Memory B cell (primary cell): ENCODE measurements around the gene ZFYVE28.

ENCODE experiments used
- ATAC-seq: fragments of 150-1000 bp; cut with Tn5 transposase; 2 replicates; pipeline ENCODE4 v1.10.0; 2021; ENCODE audit warnings: low read depth, mild to moderate bottlenecking, moderate library complexity
- DNase-seq, 2 donors: peaks; one replicate each; pipeline ENCODE4 v3.0.0; 2022; ENCODE audit warnings: low spot score in 2 of 2
- H3K27ac Mint-ChIP-seq: one replicate; pipeline ENCODE4 v1.8.0; 2022; ENCODE audit warnings: mild to moderate bottlenecking, moderate library complexity, mixed read lengths
- H3K27me3 Mint-ChIP-seq: one replicate; pipeline ENCODE4 v1.8.0; 2022; ENCODE audit warnings: mixed read lengths
- H3K36me3 Mint-ChIP-seq: one replicate; pipeline ENCODE4 v1.8.0; 2022; ENCODE audit warnings: mild to moderate bottlenecking, mixed read lengths
- H3K4me1 Mint-ChIP-seq: one replicate; pipeline ENCODE4 v1.8.0; 2022; ENCODE audit warnings: mixed read lengths
- H3K4me3 Mint-ChIP-seq: one replicate; pipeline ENCODE4 v1.8.0; 2022; ENCODE audit warnings: mild to moderate bottlenecking, moderate library complexity, mixed read lengths
- H3K9me3 Mint-ChIP-seq: one replicate; pipeline ENCODE4 v1.8.0; 2022; ENCODE audit warnings: mixed read lengths

Gene ZFYVE28

DNA sequence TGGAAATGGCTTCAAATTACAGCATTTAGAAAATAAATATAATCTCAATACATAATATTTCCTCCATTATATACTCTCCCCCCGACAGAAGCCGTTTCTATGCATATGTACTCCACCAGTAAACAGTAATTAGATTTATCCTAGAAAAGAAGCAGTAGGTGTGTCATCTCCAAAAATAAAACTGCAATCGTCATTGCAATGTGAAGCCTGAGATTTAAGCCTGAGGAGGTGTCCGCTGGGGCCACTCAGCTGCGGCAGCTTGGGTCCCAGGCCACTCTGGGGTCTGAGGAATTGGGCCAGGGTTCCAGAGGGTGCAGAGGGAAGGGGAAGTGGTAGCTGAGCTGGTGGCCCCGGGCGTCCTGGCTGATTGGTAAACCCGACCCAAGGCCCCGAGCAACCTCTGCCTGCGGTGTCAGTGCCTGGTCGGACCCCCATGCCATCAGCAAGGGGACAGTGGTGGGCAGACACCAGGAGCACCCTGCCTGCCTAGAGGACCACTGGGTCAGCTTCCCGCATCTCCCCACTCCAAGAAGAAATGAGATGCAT lies 148.8 kb downstream of the ZFYVE28 start:
- no peaks in the 10 kb centered on the region for H3K9me3 Mint-ChIP-seq
- no peak overlapping the region for H3K4me3 Mint-ChIP-seq
- peaks cover 4% of the 10 kb centered on the region for H3K27me3 Mint-ChIP-seq
- H3K36me3 Mint-ChIP-seq, result peaks cover 2% of the 10 kb centered on the region
- no peaks in the 10 kb centered on the region for H3K4me1 Mint-ChIP-seq
- no peak for ATAC-seq
- H3K27ac Mint-ChIP-seq, result no peak overlapping the region
- no peak for DNase-seq

GRCh38 chr4:2269206-2269531 lies 149.3 kb downstream of the ZFYVE28 start:
- H3K27ac Mint-ChIP-seq, result no peak overlapping the region
- peaks cover 4% of the 10 kb centered on the region for H3K27me3 Mint-ChIP-seq
- peaks cover 2% of the 10 kb centered on the region for H3K36me3 Mint-ChIP-seq
- no peak for ATAC-seq
- DNase-seq, result no peak
- H3K9me3 Mint-ChIP-seq, result no peaks in the 10 kb centered on the region
- H3K4me1 Mint-ChIP-seq, result peaks cover 2% of the 10 kb centered on the region
- no peak overlapping the region for H3K4me3 Mint-ChIP-seq

DNA sequence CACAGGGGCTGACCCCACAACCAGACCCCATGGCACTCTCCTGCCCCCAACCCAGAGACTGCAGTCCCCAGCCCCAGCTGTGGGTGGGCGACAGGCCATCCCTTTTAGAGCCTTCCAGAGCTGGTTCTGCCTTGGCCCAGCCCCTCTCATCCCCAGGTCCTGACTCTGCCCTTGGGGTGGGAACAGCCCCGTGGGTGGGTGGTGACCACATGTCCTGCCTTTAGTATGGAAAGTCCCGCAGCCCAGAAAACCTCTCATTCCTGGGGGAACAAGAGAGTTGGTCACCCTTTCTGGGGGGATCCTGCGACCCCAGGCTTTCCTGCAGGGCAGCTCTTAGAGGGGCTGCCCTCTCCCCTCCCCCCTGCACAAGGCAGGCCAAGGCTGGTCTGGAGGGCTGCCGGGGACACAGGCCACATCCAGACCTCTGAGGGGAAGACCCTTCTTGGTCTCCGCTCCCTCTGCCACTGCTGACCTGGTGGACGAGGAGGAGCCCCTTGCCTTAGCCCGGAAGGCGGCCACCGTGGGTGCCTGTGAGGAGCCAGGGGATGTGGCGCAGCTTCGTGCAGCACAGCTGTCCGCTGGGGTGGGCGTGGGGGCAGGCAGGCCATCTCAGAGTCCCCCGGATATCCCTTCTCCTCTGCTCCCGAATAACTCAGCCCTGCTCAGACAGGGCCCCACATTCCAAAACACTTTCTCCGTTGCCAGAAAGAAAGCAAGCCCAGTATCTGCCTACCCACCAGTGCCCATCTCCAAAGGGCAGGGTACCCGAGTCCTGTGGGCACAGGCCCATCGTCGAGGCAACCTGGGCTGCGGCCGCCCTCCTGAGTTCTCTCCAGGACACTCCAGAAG lies 149.9 kb downstream of the ZFYVE28 start:
- DNase-seq (no peak), ATAC-seq (no peak)
- H3K4me3 Mint-ChIP-seq, result no peak overlapping the region
- H3K27ac Mint-ChIP-seq, result no peak overlapping the region
- peaks cover 4% of the 10 kb centered on the region for H3K27me3 Mint-ChIP-seq
- H3K36me3 Mint-ChIP-seq, result peaks cover 2% of the 10 kb centered on the region
- H3K4me1 Mint-ChIP-seq, result peaks cover 3% of the 10 kb centered on the region
- H3K9me3 Mint-ChIP-seq, result no peaks in the 10 kb centered on the region

DNA sequence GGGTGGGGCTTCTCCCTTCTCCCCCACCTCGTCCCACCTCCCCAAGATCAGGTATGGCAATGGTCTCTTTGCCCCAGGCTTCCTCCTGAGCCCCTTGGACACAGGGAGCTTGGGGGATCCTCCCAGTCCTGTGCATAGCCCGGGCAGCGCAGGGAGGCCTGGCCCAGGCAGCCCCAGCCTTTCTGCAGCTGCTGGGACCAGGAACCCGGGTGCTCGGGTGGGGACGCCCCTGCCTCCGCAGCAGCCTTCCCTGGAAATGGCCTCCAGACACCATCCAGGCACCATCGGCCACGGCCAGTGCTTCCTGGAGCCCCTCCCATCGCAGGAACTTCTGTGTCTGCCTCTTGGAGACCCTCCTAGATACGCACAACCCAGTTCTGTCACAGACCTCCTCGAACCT lies 150.6 kb downstream of the ZFYVE28 start:
- H3K4me3 Mint-ChIP-seq, result no peak overlapping the region
- peaks cover 2% of the 10 kb centered on the region for H3K36me3 Mint-ChIP-seq
- peaks cover 2% of the 10 kb centered on the region for H3K27me3 Mint-ChIP-seq
- DNase-seq (no peak), ATAC-seq (no peak)
- peaks cover 3% of the 10 kb centered on the region for H3K4me1 Mint-ChIP-seq
- H3K27ac Mint-ChIP-seq, result no peak overlapping the region
- H3K9me3 Mint-ChIP-seq, result no peaks in the 10 kb centered on the region

- ATAC-seq, result no peak
- H3K27me3 Mint-ChIP-seq, result peaks cover under 1% of the 10 kb centered on the region
- H3K9me3 Mint-ChIP-seq, result no peaks in the 10 kb centered on the region
- H3K27ac Mint-ChIP-seq, result no peak overlapping the region
- no peak for DNase-seq
- H3K4me3 Mint-ChIP-seq, result no peak overlapping the region
- H3K36me3 Mint-ChIP-seq, result peaks cover under 1% of the 10 kb centered on the region
- H3K4me1 Mint-ChIP-seq, result peaks cover 3% of the 10 kb centered on the region
These were observed 151.1 kb downstream of the ZFYVE28 start for GRCh38 chr4:2267320-2267811.

GRCh38 chr4:2266821-2267220 lies 151.6 kb downstream of the ZFYVE28 start:
- no peak for ATAC-seq
- H3K4me1 Mint-ChIP-seq, result peaks cover 3% of the 10 kb centered on the region
- H3K4me3 Mint-ChIP-seq, result no peak overlapping the region
- H3K36me3 Mint-ChIP-seq, result no peaks in the 10 kb centered on the region
- no peak overlapping the region for H3K27ac Mint-ChIP-seq
- no peaks in the 10 kb centered on the region for H3K9me3 Mint-ChIP-seq
- no peak for DNase-seq
- no peaks in the 10 kb centered on the region for H3K27me3 Mint-ChIP-seq

DNA sequence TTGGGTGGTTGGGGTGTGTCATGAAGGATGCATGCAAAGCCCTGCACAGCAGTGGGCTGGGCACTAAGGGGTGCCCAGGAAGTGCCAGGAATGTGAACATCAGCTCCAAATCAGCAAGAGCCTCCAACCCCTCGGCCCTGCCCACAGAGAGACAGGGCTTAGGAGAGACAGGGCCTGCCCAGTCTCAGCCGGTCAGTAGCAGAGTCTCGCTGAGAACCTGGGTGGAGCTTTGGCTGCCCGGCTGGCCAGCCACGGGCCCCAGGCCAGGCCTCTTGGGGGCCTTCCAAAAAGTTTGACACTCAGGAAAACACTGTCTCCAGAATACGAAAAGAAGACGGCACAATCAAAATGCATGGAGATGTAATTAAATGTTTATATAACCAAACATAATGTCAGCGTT lies 152.3 kb downstream of the ZFYVE28 start:
- H3K9me3 Mint-ChIP-seq, result no peaks in the 10 kb centered on the region
- no peak for DNase-seq
- H3K36me3 Mint-ChIP-seq, result no peaks in the 10 kb centered on the region
- no peaks in the 10 kb centered on the region for H3K27me3 Mint-ChIP-seq
- ATAC-seq, result no peak
- peaks cover 3% of the 10 kb centered on the region for H3K4me1 Mint-ChIP-seq
- no peak overlapping the region for H3K4me3 Mint-ChIP-seq
- H3K27ac Mint-ChIP-seq, result no peak overlapping the region

DNA sequence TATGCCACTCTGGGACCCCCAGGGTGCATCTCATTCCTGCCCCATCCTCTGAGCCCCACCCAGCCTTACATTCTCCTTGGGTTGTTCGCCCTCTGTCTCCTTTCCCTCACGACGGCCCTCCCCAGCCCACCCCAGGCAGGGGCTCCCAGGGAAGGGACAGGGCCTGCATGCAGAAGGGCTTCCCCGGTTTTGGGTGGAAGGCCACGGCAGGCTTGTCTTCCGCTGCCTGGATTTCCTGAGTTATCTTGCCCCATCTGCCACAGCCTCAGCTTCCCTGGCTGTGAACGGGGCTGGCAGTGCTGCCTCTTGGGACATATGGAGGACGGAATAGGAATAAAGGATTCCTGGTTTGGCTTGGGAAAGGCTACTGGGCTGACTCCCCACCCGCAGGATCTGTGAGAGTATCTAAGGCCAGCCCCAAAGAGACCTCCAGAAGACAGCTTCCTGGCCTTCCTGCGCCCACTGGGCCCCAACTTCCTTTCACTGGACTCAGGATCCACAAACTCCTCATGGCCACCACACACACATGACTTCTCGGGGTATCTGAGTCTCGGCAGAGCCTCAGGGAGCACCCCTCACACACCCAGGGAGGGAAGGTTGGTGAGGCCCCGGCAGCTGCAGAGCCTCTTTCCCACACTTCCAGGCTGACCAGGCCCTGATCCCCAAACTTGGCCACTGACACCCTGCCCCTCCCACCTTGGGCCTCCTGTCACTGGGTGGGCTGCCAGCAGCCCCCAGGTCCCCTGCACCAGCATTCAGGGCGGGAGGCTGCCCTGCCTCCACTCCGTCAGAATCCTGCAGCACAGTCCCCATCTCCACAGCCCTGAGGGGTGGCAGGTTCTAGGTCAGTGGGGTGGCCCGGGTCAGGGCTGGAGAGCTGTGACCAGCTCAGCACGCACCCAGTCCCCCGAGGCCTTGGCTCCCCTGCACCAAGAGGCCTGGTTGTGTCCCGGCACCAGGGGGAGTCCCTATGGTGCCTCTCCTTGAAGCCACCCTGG lies 153.0 kb downstream of the ZFYVE28 start:
- H3K27me3 Mint-ChIP-seq, result no peaks in the 10 kb centered on the region
- H3K4me3 Mint-ChIP-seq, result no peak overlapping the region
- H3K36me3 Mint-ChIP-seq, result no peaks in the 10 kb centered on the region
- H3K27ac Mint-ChIP-seq, result no peak overlapping the region
- no peak for DNase-seq
- H3K9me3 Mint-ChIP-seq, result no peaks in the 10 kb centered on the region
- peaks cover 3% of the 10 kb centered on the region for H3K4me1 Mint-ChIP-seq
- no peak for ATAC-seq

DNA sequence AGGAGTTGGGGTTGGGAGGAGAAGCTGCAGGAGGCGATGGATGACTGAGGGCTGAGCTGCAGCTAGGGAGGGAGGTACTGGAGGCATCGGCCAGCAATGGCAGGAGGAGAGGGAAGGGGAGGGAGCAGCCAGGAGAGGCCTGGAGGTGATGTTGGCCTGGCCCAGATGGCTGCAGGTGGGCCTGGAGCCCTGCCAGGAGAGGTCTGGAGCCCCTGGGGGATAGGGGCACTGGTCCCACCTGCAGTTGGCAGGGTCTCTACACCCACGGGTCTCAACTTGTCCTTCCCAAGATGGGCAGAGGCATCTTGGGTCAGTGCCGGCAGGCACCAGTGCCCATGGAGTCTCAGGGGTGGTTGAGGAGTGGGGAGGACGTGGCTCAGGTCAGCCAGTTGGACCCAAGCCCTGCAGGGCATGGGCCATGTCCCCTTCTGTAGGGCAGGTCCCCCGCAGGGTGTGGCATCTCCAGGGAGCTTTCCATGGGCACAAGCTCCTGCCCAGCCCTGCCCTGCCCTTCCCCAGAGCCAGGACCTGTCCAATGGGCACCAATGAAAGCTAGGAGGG lies 153.9 kb downstream of the ZFYVE28 start:
- Mint-ChIP-seq H3K27me3 (no peaks in the 10 kb centered on the region), H3K36me3 (no peaks in the 10 kb centered on the region), H3K4me3 (no peak overlapping the region), H3K4me1 (peaks cover 3% of the 10 kb centered on the region), H3K9me3 (no peaks in the 10 kb centered on the region), H3K27ac (no peak overlapping the region)
- ATAC-seq (no peak), DNase-seq (no peak)

- peak overlapping the region; percentile 14 for H3K4me3 Mint-ChIP-seq
- no peak for ATAC-seq
- no peak for DNase-seq
- H3K9me3 Mint-ChIP-seq, result no peaks in the 10 kb centered on the region
- no peaks in the 10 kb centered on the region for H3K36me3 Mint-ChIP-seq
- peaks cover 3% of the 10 kb centered on the region for H3K4me1 Mint-ChIP-seq
- no peak overlapping the region for H3K27ac Mint-ChIP-seq
- H3K27me3 Mint-ChIP-seq, result no peaks in the 10 kb centered on the region
These were observed 154.5 kb downstream of the ZFYVE28 start for GRCh38 chr4:2263926-2264321.

GRCh38 chr4:2262944-2263250 lies 155.5 kb downstream of the ZFYVE28 start:
- no peaks in the 10 kb centered on the region for H3K36me3 Mint-ChIP-seq
- peak overlapping the region; percentile 87 for H3K27ac Mint-ChIP-seq
- ATAC-seq, result no peak
- H3K9me3 Mint-ChIP-seq, result no peaks in the 10 kb centered on the region
- DNase-seq, result no peak
- H3K4me3 Mint-ChIP-seq, result peak overlapping the region; percentile 85
- H3K27me3 Mint-ChIP-seq, result no peaks in the 10 kb centered on the region
- H3K4me1 Mint-ChIP-seq, result peaks cover 3% of the 10 kb centered on the region

GRCh38 chr4:2262145-2262943 lies 156.1 kb downstream of the ZFYVE28 start:
- Mint-ChIP-seq H3K27me3 (no peaks in the 10 kb centered on the region), H3K27ac (peak overlapping the region; percentile 87), H3K4me1 (peaks cover 7% of the 10 kb centered on the region), H3K4me3 (peak overlapping the region; percentile 85), H3K36me3 (no peaks in the 10 kb centered on the region), H3K9me3 (no peaks in the 10 kb centered on the region)
- DNase-seq (peak; percentile 94 to 96), ATAC-seq (peak; percentile 84)

DNA sequence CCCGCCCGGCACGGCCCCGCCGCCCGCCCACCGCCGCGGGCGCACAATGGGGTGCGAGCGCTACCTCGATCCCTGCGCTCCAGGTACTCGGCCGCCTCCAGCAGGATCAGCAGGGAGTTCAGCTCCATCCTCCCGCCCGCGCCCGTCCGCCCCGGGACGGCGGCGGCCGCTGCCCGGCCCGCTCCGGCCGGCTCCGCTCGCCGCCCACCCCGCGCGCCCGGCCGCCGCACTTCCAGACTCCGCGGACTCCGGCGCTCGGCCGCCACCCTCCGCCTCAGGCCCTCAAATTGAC lies 156.6 kb downstream of the ZFYVE28 start, which contains the start of gene MXD4:
MXD4 (minus strand) TSS at position 257 of the 292 bp plus-strand sequence; CDS start at position 128, 129 bp downstream.
- Mint-ChIP-seq H3K27me3 (no peaks in the 10 kb centered on the region), H3K27ac (peak within 1 kb of the TSS; percentile 87), H3K9me3 (no peaks in the 10 kb centered on the region), H3K36me3 (no peaks in the 10 kb centered on the region), H3K4me3 (peak within 1 kb of the TSS; percentile 85), H3K4me1 (peaks cover 11% of the 10 kb centered on the region)
- no peak for DNase-seq
- ATAC-seq, result peak; percentile 0
